HG03342 (cell line): Measurements from ENCODE around the gene PLA2G5.
"Not testable (repeated sequence)": the region's sequence is repeated elsewhere in the genome, so short reads cannot be mapped to it uniquely, and the experiment has no call there.

Source experiments
- ATAC-seq: cut with Tn5 transposase; IDR thresholded peaks from one replicate; pipeline ENCODE4 v1.9.1; 2021; ENCODE audit warnings: mild to moderate bottlenecking, moderate library complexity; ENCODE audit not compliant: unreplicated experiment

The PLA2G5 gene, protein sequence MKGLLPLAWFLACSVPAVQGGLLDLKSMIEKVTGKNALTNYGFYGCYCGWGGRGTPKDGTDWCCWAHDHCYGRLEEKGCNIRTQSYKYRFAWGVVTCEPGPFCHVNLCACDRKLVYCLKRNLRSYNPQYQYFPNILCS

DNA sequence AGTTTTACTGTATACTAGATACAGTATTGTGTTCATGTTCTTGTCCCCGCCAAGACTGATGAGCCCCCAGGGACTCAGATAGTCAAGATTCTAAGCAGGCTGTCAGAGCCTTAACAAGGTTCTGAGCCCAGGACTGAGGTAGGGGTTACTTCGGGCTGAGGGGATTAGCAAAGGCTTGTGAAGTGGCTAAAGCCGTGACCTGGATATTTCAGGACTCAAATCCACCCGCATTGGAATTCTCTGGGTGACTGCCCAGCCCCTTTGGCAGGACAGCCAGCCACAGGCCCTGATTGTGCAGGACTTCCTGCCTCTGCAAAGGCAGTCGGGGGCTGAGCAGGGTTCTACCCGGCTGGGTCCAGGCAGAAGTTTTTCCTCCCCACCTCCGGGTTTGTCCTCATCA is at the start of gene PLA2G5:
TSS of gene PLA2G5 (plus strand) at position 321 of the 400 bp plus-strand sequence. CDS start 14,637 bp downstream, outside the sequence.
- ATAC-seq = no peak

DNA sequence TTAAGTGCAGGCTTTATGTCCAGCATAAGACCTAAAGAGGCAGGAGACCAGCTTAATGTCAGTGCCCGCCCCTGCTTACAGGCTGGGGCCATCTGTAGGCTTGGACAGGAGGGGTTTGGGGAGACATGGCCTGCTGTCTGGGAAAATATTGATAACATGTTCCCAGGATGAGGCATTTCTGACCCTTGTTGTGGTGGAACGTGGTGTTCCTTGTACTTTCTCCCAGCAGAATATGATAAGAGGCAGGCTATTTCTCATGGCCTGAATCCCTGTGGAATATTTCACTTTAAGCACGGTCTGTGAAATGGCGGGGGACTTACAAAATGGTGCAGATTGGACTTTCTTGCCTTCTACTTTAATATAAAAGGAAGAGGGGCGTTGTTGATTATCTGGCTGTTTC is 41.9 kb upstream of the PLA2G5 start:
- ATAC-seq = no peak

DNA sequence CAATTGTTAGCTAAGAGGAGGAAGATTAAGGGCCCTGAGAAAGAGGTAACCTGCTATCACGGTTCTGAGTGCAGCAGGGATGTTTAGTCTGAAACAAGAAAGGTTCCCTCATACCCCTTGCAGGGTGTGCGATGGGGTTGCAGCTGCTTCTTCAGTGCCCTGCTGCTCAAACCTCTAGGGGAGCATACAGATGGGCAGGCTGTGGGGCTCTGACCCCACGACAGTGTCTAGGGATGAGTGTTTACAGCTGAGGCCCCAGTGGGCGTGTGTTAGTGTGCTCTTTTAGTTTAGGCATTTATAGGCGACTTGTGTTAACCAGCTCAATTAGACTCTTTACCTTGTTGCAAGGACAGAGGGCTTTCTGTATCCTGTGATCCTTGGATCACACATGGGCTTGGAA is 41.3 kb upstream of the PLA2G5 start:
- ATAC-seq = no peak

DNA sequence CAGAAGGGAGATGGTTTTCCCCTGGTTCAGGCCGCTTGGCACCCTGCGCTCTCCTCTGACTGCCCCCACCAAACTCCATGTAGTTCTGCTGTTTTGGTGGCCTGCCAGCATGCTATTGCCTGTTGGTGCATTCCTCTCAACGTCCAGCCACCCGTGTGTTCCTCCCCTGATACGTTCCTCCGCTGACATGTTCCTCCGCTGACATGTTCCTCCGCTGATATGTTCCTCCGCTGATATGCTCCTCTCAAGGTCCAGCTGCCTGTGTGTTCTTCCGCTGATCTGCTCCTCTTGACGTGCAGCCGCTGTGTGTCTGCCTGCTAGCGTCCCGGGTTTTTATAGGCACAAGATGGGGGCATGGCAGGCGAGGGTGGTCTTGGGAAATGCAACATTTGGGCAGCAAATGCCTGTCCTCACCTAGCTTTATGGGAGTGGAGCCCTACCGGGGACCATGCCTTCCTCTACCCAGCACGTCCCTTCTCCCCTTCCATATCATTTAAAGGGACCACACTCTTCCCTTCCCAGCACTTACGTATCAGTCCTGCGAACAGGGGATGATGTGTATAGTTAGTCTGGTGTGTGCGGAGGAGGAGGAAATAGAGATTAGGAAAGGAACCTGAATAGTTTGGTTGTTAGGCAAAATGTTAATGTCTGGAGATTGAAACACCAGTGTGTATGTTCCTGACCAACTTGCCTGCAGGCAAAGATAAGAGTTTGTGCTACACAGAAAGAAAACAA is 40.6 kb upstream of the PLA2G5 start:
- no peak for ATAC-seq

DNA sequence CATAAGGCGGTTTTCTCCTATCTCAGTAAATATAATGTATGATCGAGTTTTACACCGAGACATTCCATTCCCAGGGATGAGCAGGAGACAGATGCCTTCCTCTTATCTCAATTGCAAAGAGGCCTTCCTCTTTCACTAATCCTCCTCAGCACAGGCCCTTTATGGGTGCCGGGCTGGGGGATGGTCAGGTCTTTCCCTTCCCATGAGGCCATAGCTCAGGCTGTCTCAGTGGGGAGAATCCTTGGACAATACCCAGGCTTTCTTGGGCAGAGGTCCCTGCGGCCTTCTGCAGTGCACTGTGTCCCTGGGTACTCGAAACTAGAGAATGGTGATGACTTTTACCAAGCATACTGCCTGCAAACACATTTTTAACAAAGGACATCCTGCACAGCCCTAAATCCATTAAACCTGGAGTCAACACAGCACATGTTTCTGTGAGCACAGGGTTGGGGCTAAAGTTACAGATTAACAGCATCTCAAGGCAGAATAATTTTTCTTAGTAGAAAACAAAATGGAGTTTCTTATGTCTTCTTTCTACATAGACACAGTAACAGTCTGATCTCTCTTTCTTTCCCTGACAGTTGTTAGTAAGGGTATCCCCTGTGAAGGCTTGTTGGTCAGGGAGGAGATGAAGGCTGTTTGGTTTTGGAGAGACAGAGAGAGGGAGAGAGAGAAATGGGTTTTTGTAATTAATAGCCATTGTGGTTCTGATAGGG is 39.4 kb upstream of the PLA2G5 start:
- ATAC-seq = not testable (repeated sequence)

DNA sequence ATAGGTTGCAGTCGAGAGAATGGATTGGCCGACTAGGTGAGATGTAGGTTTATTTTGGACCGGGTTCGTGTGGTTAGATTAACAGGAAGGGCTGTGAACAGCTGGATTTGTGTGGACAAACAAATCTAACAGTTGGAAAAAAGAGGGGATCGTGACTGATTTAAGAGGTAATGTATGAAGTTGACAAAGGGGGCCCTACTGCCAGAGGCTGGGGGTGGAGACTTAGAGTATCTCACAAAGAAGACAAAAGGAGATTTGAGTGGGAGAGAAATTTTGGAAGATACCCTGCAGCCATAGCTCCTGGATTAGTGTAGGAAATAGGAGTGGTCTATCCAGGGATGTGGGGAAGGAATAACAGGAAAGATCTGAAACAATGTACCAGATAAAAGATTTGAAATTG is 38.8 kb upstream of the PLA2G5 start:
- no peak for ATAC-seq

DNA sequence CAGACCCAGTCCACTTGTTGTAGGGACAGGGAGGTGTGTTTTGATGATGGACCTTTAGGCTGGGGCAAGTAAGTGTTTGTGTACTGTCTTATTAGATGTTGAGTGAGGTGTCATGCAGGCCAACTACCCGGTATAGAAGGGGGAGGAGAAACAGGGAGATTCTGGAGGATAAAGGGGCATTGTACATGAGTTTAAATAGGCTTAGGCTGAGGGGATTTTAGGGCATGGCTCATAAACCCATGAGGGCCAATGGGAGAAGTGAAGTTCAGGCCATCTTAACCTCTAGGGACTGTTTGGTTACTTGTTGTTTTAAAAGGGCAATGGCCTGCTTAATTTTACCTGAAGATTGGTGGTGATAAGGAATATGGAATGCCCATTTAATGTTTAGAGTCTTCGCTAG is 38.2 kb upstream of the PLA2G5 start:
- no peak for ATAC-seq

DNA sequence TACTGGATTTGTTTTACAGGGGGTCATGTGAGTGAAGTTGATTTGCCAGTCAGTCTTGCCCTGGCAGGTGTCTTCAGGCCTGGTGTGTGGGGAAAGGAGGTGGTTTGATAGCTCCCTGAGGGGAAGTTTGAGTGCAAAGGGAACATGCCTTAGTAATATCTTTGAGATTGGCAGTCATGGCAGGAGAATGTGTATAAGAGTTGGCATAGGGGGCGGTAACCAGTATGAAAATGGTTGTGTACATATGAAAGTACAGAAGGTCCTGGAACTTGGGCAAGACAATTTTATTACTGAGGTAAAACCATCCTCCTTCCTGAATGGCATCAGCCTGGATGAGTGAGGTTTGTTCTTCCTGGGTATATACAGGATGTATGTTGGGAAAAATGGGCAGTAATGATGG is 37.6 kb upstream of the PLA2G5 start:
- no peak for ATAC-seq

DNA sequence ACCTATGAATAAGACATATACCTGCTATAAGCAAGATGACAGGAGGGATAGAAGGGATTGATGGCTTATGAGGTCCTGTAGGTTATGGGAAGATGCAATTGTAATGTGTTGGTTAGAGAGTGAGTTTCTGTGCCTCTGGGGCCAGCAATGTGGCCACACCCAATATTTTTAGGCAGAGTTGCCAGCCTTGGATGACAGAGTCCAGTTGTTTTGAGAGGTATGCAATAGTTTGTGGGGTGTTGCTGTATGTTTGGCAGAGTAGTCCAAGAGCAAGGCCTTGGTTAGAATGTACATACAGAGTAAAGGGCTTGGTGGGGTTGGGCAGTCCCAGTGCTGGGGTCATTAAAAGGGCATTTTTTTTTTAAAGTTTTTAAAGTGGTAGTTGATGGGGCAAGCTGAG is 36.6 kb upstream of the PLA2G5 start:
- ATAC-seq = no peak

DNA sequence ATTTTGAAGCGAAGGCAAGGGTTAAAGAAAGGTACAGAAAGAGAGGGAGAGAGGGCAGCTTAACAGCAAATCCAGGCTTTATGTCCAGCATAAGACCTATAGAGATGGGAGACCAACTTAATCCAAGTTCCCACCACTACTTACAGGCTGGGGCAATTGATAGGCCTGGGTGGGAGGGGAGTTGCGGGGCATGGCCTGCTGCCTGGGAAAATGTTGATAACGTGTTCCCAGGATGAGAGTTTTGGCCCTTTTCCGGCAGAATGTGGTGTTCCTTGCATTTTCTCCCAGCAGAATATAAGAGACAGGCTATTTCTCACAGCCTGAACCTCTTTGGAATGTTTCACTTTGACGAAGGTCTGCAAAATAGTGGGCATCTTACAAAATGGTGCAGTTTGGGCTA is 34.9 kb upstream of the PLA2G5 start:
- ATAC-seq = no peak

DNA sequence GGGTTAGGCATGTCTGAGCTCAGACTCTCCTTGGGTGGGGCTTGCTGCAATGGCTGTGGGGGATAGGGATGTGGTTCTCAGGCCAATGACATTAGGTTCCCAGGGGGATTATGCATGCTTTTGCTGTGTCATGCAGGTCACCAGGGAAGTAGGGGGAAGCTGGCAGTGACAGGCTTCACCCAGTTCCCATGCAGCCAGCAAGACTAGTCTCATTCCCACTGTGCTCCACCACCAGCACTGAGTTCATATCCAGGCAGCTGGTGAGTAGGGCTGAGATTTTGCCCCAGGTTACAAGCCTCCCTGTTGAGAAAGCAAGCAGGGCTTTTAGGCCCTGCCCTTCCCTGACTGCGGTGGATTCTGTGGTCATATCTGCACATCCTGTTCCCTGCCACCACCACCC is 32.1 kb upstream of the PLA2G5 start:
- no peak for ATAC-seq

DNA sequence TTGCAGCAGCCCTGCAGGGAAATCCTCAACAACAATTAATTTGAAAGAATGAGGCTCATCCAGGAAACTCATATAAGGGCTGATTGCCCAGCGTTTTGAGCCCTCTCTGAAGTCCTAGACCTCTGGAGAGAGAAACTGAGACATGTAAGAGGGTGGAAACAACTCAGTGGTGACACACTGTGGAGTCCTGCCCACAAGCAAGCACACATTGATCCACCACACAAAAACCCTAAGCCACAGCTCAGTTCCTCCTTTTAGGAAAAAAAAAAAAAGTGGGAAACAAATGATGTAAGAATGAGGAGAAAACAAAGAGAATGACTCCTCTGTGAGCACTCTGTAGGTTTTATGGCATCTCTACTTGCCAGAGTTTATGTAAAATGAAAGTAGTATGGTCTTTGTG is 22.9 kb upstream of the PLA2G5 start:
- ATAC-seq = no peak

DNA sequence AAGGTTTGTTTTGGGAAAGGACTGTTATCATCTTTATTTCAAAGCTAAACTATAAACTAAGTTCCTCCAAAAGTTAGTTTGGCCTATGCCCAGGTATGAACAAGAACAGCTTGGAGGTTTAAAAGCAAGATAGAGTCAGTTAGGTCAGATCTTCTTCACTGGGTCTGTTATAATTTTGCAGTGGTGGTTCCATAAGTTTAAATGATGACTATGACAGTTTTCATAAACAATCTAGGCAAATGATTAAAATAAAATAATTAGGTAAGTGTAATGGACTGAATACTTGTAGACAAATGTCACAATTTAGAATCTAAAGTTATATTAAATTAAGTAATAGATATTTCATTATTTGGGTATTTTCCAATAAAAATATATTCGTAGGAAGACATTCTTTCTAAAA is 21.4 kb upstream of the PLA2G5 start:
- no peak for ATAC-seq

DNA sequence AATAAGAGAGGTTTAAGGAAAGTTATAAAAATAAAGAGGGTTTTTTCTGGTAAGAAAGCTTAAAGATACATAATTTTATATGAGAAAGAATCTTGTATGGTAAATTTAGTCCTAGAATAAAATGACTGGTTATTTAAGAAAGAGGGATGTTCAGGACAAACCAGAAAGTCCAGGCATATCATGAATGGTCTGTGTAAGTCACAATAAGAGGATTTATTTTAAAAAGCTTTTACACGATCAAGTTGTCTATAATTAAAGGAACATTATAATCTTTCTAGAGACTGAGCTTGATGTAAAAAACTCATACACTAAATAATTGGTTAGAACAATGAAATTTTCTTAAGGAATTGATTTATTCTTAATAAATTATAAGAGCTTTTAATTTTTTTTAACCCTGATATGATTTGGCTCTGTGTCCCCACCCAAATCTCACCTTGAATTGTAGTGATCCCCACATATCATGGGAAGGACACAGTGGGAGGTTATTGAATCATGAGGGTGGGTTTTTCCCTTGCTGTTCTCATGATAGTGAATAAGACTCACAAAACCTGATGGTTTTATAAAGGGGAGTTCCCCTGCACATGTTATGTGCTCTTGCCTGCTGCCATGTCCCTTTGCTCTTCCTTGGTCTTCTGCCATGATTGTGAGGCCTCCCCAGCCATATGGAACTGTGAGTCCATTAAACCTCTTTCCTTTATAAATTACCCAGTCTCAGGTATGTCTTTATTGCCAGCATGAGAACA is 20.8 kb upstream of the PLA2G5 start:
- ATAC-seq = not testable (repeated sequence)

DNA sequence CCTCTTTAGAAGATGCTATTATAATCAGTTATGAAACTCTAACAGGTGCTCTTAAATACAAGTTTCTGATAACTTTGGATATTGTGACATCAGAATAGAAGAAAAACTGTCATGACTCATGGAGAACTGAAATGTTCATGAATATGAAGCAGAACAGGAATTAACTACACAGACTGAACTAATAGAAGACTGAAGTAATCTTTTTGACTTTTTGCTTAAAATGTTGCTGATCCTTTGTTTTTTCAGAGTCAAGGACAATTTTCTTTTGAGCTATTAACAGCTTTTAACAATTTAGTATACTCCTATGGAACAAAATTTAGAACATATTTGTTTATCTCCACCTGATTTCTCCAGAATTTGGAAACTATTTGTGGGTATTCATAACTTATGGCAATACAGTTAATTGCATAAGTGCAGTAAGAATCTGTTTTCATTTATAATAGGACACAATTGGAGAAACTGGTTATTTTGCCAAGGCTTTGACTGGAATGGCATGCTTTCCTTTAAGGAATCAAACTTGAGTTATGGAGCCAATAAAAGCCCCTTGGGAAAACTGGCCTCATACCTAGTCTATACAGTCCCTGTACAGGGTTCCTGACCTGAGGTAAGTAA is 18.7 kb upstream of the PLA2G5 start:
- no peak for ATAC-seq

DNA sequence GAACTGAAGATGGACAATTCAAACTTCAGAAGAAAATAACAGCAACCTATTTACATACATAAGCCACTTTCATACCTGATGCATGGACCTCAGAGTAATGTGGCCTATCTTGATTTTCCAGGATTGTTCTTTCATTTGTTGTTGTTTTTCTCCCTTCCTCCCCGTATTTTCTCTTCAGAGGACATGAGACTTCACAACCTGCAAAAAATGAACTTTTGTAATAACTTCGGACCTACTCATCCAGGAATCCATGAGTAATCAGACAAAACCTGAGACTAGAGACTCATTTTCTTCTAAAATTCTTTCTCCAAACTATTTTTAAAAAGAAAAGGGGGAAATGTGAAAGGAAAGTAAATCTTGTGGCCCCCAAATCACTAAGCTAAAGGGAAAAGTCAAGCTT is 17.6 kb upstream of the PLA2G5 start:
- no peak for ATAC-seq

DNA sequence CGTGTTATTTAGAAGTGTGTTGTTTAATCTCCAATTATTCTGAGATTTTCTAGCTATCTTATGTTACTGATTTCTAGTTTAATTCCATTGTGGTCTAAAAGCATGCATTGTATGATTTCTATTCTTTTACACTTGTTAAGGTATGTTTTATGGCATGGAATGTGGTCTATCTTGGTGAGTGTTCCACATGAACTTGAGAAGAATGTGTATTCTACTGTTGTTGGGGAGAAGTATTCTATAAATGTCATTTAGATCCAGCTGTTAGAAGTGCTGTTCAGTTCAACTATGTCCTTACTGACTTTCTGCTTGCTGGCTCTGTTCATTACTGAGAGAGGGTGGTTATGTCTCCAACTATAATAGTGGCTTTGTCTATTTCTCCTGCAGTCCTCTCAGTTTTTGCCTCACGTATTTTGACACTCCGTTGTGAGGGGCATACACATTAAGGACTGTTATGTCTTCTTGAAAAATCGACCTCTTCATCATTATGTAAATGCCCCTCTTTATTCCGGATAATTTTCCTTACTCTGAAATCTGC is 12.0 kb upstream of the PLA2G5 start:
- no peak for ATAC-seq

DNA sequence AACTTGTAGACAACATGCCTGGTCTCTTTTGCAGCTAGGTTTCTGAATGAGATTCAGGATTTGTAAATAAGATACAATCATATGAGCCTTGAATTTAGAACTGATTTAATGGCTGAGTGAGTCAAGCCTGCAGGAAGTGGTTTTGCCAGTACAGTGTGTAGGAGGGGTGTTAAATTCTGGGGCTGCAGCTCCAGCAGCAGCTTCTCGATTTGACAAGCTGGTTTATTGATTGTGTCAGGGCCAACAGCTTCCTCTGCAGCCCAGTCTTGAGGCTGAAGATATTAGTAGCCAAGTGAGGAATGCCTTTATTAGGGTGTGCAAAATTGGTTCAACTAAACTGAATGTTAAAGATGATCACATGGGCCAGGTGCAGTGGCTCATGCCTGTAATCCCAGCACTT is 11.5 kb upstream of the PLA2G5 start:
- no peak for ATAC-seq

DNA sequence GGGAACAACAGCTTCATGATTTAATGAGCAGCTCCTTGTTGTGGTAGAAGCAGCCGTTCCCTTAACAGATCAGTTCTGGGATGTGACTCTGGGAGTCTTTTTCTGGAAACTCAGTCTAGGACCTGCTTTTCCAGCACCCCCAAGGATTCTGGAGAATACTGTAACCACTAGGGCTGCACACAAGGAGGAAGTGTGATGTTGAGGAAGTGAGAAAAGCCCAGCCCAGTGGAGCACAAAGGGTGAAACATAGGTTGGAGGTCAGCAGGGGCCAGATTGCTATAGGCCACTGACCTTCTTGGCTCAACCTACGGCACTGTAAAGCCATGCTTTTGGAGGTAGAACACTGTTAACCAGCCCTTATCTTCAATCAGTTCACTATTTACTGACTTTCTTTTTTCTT is 10.1 kb upstream of the PLA2G5 start:
- no peak for ATAC-seq

DNA sequence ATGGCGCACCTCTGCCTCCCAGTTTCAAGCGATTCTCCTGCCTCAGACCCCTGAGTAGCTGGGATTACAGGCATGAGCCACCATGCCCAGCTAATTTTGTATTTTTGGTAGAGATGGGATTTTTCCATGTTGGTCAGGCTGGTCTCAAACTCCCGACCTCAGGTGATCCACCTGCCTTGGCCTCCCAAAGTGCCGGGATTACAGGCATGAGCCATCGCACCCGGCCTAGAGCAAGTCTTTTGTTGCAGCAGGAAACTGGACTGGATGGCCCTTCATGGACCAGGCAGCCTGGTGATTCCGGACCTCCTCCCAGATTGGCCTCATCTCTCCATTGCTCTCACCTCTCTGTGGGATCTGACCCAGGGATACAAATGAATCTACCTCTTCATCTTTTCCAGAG is 9.2 kb upstream of the PLA2G5 start:
- ATAC-seq = not testable (repeated sequence)

DNA sequence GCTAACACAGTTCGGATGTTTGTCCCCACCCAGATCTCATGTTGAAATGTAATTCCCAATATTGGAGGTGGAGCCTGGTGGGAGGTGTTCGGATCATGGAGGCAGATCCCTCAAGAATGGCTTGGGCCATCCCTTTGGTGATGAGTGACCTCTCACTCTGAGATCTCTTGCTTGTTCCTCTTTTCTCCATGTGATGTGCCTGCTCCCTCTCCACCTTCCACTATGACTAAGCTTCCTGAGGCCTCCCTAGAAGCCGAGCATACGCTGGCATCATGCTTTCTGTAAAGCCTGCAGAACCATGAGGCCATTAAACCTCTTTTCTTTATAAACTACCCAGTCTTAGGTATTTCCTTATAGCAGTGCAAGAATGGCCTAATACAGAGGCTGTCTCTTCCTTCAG is 8.1 kb upstream of the PLA2G5 start:
- ATAC-seq = no peak
